ENCODE data around the gene INTS1.

Gene INTS1

DNA sequence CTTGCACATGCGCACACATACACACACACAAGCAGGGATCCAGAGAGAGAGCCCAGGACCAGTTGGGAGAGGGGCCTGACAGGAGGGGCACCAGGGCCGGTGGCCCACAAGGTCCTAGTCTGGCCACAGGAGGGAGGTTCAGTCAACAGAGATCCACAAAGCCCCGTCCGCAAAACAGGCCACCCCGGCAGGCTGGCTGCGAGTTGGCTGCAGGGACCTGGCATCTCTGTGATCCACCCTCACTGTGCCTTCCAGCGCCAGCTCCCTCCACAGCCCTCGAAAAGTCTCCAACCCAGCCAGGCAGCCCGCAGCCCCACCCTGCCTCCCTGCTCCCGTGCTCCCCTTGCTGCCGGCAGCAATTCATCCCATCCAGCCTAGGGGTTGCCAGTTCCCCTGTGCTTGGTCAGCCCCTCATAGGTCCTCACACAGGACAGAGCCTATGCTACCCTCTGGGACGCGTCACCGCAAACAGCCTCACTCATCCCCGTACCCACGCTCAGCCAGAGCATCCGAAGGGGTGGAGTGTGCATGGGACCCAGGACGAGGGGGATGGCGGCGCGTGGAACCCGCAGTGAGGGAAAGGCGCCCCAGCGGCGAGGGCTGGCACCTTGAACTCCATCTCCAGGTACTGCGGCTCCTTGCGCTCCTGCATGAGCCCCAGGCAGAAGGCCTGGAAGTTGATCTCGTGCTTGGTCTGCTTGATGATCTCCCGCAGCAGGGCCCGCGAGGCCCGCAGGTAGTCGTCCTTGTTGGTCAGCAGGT, 7.5 kb downstream of the INTS1 start:
- no peak overlapping the region for H3K4me3 ChIP-seq (ENCODE audit: low read length)
- TF ChIP-seq, protein P1, sequence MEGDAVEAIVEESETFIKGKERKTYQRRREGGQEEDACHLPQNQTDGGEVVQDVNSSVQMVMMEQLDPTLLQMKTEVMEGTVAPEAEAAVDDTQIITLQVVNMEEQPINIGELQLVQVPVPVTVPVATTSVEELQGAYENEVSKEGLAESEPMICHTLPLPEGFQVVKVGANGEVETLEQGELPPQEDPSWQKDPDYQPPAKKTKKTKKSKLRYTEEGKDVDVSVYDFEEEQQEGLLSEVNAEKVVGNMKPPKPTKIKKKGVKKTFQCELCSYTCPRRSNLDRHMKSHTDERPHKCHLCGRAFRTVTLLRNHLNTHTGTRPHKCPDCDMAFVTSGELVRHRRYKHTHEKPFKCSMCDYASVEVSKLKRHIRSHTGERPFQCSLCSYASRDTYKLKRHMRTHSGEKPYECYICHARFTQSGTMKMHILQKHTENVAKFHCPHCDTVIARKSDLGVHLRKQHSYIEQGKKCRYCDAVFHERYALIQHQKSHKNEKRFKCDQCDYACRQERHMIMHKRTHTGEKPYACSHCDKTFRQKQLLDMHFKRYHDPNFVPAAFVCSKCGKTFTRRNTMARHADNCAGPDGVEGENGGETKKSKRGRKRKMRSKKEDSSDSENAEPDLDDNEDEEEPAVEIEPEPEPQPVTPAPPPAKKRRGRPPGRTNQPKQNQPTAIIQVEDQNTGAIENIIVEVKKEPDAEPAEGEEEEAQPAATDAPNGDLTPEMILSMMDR (IDR thresholded peaks at IDR 0.05; ENCODE audit: insufficient read depth, low read depth, low read length, missing control alignments), result no peak
- DNase-seq (ENCODE audit: low read depth), result no peak

- DNase-seq (ENCODE audit: low read depth), result no peak
- H3K4me3 ChIP-seq (ENCODE audit: low read length), result no peak overlapping the region
- TF ChIP-seq, protein P1 (IDR thresholded peaks at IDR 0.05; ENCODE audit: insufficient read depth, low read depth, low read length, missing control alignments), result no peak
Observed at GRCh38 chr7:1495564-1496242, 8.5 kb downstream of the INTS1 start.

GRCh38 chr7:1494866-1495563, 9.2 kb downstream of the INTS1 start:
- TF ChIP-seq, protein P1 (IDR thresholded peaks at IDR 0.05; ENCODE audit: insufficient read depth, low read depth, low read length, missing control alignments), result no peak
- DNase-seq (ENCODE audit: low read depth), result no peak
- H3K4me3 ChIP-seq (ENCODE audit: low read length), result no peak overlapping the region

- DNase-seq (ENCODE audit: low read depth), result no peak
- H3K4me3 ChIP-seq (ENCODE audit: low read length), result no peak overlapping the region
- TF ChIP-seq, protein P1 (IDR thresholded peaks at IDR 0.05; ENCODE audit: insufficient read depth, low read depth, low read length, missing control alignments), result no peak
Observed at GRCh38 chr7:1494447-1494846, 9.7 kb downstream of the INTS1 start.

- DNase-seq (ENCODE audit: low read depth), result no peak
- no peak overlapping the region for H3K4me3 ChIP-seq (ENCODE audit: low read length)
- TF ChIP-seq, protein P1 (IDR thresholded peaks at IDR 0.05; ENCODE audit: insufficient read depth, low read depth, low read length, missing control alignments), result no peak
Observed at GRCh38 chr7:1493571-1493970, 10.6 kb downstream of the INTS1 start.

GRCh38 chr7:1493129-1493528, 11.1 kb downstream of the INTS1 start:
- DNase-seq (ENCODE audit: low read depth), result no peak
- H3K4me3 ChIP-seq (ENCODE audit: low read length), result no peak overlapping the region
- TF ChIP-seq, protein P1 (IDR thresholded peaks at IDR 0.05; ENCODE audit: insufficient read depth, low read depth, low read length, missing control alignments), result no peak

Measured in epithelial cell of esophagus (primary cell).